Measurements from ENCODE around the gene TCERG1L. TPM values are rescaled to one million over a fixed set of nuclear protein-coding genes. Genes with fewer than 3 reads are reported as not detected.

TCERG1L gene
- total RNA-seq, 1 donor from 2014 or later, result not detected

DNA sequence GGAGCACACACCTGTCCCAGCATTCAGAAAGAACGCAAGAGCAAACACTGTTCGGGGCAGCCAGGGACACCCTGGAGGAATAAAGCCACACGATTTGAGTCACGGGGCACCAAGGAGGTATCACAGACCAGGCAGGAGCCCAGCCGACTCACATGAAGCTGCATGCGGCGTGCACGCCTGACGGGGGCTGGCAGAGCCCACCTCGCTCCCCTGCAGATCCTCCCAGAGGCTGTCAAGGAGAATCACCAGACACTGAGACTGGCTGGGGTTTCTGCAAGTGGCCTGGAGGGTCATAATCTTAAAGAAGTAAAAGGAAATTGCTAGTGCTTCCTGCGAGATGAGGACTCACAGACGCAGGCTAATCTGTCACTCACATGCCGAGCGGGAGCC, 61.6 kb downstream of the TCERG1L start:
- Histone ChIP-seq H3K4me1 (no peaks in the 10 kb centered on the region), H3K36me3 (no peaks in the 10 kb centered on the region), H3K9me3 (no peaks in the 10 kb centered on the region), H3K4me3 (no peak overlapping the region), H3K27ac (no peak overlapping the region), H3K27me3 (no peaks in the 10 kb centered on the region)
- DNase-seq (ENCODE audit: extremely low spot score in 2 of 2), result no peak
- TF ChIP-seq, protein P1, sequence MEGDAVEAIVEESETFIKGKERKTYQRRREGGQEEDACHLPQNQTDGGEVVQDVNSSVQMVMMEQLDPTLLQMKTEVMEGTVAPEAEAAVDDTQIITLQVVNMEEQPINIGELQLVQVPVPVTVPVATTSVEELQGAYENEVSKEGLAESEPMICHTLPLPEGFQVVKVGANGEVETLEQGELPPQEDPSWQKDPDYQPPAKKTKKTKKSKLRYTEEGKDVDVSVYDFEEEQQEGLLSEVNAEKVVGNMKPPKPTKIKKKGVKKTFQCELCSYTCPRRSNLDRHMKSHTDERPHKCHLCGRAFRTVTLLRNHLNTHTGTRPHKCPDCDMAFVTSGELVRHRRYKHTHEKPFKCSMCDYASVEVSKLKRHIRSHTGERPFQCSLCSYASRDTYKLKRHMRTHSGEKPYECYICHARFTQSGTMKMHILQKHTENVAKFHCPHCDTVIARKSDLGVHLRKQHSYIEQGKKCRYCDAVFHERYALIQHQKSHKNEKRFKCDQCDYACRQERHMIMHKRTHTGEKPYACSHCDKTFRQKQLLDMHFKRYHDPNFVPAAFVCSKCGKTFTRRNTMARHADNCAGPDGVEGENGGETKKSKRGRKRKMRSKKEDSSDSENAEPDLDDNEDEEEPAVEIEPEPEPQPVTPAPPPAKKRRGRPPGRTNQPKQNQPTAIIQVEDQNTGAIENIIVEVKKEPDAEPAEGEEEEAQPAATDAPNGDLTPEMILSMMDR (IDR thresholded peaks at IDR 0.05), result no peak
- TF ChIP-seq POLR2A (IDR thresholded peaks at IDR 0.05) (no peak), POLR2AphosphoS5 (IDR thresholded peaks at IDR 0.05; ENCODE audit: insufficient read depth in 1 of 2, low read depth in 1 of 2) (no peak)
- intact Hi-C loops (cut with DNase I), result no loop called here

DNA sequence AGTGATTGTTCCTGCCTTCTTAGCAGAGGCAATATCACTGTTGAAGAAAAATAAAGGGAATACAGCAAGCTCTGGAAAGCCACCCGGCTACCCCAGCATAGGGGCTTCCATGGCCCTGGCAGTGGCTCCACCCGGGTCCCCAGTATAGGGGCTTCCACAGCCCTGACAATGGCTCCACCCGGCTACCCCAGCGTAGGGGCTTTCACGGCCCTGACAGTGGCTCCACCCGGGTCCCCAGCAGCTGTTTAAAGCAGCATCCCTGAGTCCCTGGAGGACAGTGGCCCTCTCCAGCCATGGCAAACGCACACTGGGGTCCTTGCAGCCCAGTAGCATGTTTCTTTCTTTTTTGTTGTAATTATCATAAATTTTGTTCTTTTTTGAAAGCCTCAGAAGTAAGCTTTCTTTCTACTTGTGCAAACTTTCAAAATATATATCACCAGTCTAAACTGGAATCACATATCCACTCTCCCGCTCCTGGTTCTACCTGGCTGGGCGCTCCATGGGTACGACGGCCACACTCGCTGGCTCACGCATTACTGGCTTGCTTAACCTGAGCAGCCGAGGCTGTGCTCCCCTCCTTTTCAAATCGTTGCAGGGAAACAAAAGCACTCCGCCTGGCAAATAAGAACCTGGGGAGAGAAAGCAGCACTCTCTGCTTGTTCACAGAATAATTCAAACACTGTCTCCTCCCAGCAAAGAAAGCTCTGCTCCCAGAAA, 62.1 kb downstream of the TCERG1L start:
- no peaks in the 10 kb centered on the region for H3K4me1 ChIP-seq
- TF ChIP-seq POLR2A (IDR thresholded peaks at IDR 0.05), result no peak
- TF ChIP-seq, protein P1 (IDR thresholded peaks at IDR 0.05), result no peak
- TF ChIP-seq POLR2AphosphoS5 (IDR thresholded peaks at IDR 0.05; ENCODE audit: insufficient read depth in 1 of 2, low read depth in 1 of 2), result no peak
- no peak overlapping the region for H3K4me3 ChIP-seq
- H3K36me3 ChIP-seq, result no peaks in the 10 kb centered on the region
- H3K9me3 ChIP-seq, result no peaks in the 10 kb centered on the region
- H3K27ac ChIP-seq, result no peak overlapping the region
- no peaks in the 10 kb centered on the region for H3K27me3 ChIP-seq
- intact Hi-C loops (cut with DNase I), result no loop called here
- DNase-seq (ENCODE audit: extremely low spot score in 2 of 2), result no peak

DNA sequence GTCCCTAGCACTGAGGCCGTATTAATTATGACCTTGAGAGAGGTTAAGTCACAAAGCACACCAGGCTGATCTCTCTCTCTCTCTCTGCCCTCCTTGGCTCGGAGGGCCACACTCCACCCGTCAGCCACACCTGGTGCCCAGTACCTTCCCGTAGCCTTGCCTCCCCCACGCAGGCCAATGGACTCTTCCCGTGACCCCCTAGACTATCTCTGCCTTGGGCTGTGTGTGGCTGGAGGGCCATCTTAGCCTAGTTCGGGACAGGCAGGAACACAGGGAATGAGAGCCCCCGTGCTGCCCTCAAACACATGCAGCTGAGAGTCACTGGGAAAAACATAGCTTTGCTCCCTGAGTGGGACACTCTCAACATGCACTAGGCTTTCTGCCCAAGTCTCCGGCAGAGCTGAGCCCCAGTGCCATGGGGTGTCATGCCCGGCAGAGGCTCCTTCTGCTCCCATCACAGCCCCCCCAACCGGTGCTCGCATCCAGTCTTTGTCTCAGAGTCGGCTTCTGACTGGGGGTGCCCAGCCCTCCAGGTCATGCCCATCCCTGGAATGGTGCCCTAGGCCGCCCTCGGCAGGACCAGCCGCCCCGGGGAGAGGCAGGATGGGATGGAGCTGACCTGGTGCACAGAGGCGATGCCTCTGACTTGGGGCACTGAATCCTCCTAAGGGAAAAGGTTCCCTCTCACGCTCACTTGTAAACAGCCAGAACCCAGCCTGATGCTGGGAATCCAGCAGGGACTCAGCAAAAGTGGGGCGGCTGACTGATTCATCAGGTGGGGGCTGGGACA, 63.0 kb downstream of the TCERG1L start:
- Histone ChIP-seq H3K36me3 (no peaks in the 10 kb centered on the region), H3K9me3 (no peaks in the 10 kb centered on the region), H3K4me1 (no peaks in the 10 kb centered on the region), H3K27me3 (no peaks in the 10 kb centered on the region), H3K27ac (no peak overlapping the region), H3K4me3 (no peak overlapping the region)
- intact Hi-C loops (cut with DNase I), result no loop called here
- DNase-seq (ENCODE audit: extremely low spot score in 2 of 2), result no peak
- TF ChIP-seq, protein P1 (IDR thresholded peaks at IDR 0.05), result no peak
- TF ChIP-seq POLR2A (IDR thresholded peaks at IDR 0.05) (no peak), POLR2AphosphoS5 (IDR thresholded peaks at IDR 0.05; ENCODE audit: insufficient read depth in 1 of 2, low read depth in 1 of 2) (no peak)

DNA sequence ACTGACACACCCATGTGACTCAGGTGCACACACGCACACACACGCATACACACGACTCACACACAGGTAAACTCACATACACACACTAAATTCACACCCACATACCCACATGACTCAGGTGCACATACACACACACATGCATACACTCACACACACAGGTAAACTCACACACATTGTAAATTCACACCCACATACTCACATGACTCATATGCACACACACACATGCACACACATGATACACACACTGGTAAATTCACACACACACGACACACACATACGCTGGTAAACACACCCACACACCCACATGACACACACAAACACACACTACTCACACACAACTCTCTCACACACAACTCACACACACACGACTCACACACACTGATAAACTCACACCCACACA, 63.6 kb downstream of the TCERG1L start:
- intact Hi-C loops (cut with DNase I), result no loop called here
- Histone ChIP-seq H3K4me1 (no peaks in the 10 kb centered on the region), H3K4me3 (no peak overlapping the region), H3K27ac (no peak overlapping the region), H3K9me3 (no peaks in the 10 kb centered on the region), H3K27me3 (no peaks in the 10 kb centered on the region), H3K36me3 (no peaks in the 10 kb centered on the region)
- DNase-seq (ENCODE audit: extremely low spot score in 2 of 2), result no peak
- TF ChIP-seq, protein P1 (IDR thresholded peaks at IDR 0.05), result no peak
- TF ChIP-seq POLR2A (IDR thresholded peaks at IDR 0.05) (no peak), POLR2AphosphoS5 (IDR thresholded peaks at IDR 0.05; ENCODE audit: insufficient read depth in 1 of 2, low read depth in 1 of 2) (no peak)

DNA sequence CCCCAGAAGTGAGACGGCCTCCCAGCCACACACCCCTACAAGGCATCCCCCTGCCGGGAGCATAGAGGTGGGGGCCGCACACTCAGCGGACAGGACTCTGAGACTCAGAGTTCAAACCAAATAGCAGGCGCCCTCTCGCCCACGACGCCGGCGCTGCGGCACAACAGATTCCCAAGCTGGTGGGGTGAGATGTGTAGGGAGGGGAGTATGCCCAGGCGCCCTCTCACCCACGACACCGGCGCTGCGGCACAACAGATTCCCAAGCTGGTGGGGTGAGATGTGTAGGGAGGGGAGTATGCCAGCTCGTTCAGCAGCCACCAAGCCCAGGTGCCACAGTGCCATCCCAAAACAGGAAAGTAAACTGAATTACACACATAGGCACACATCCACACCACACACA, 64.7 kb downstream of the TCERG1L start:
- no peak overlapping the region for H3K4me3 ChIP-seq
- TF ChIP-seq, protein P1 (IDR thresholded peaks at IDR 0.05), result no peak
- no peak for TF ChIP-seq POLR2AphosphoS5 (IDR thresholded peaks at IDR 0.05; ENCODE audit: insufficient read depth in 1 of 2, low read depth in 1 of 2)
- no peak for TF ChIP-seq POLR2A (IDR thresholded peaks at IDR 0.05)
- no peaks in the 10 kb centered on the region for H3K36me3 ChIP-seq
- no peak overlapping the region for H3K27ac ChIP-seq
- H3K4me1 ChIP-seq, result no peaks in the 10 kb centered on the region
- DNase-seq (ENCODE audit: extremely low spot score in 2 of 2), result no peak
- intact Hi-C loops (cut with DNase I), result no loop called here
- no peaks in the 10 kb centered on the region for H3K9me3 ChIP-seq
- H3K27me3 ChIP-seq, result no peaks in the 10 kb centered on the region
